Activated CD4-positive, alpha-beta T cell treated with anti-CD3 and anti-CD28 coated beads for 1 hour (primary cell): ENCODE results near the gene MDP1.
A peak's percentile ranks its signal among the peaks of the same experiment; 100 is the strongest.

ENCODE experiments used
- DNase-seq: peaks from one replicate; pipeline ENCODE4 v3.0.0-alpha.2; 2020

The MDP1 gene

DNA sequence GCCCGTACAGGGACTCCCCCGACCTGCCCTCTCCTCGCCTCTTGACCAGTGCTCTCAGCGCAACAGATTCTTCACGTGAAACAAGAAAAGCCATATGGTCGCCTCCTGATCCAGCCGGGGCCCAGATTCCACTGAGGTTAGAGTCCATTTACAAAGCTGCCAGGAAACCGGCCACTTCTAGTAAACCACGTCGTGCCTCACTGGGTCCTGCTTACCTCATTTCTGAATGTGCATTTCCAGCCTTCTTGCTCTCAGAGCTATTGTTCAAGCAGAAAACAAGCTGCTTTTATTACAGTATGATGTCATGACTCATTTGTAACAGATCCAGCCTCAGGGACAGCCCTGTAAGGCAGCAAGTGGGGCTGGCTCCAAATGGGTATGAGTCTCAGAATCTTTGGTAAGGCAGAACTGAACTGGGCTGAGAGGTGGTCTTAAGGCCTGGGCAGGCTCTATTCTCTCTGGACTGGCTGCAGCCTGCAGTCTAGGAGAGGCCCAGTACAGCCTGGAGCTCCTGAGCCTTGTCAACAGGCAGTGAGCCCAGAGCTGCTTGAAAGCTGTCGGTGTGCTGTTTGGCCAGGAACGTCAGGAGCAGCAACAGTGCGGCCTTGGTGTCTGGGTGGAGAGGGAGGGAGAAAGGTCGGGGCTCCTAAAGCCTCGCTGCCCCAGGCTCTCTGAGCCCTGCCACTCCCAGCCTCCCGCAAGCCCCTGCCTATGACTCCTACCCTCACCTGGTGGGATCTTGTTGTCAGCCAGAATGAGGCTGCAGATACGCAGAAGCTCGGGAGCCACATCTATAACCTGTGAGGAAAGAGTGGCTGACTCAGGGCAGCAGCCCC lies 35.7 kb downstream of the MDP1 start:
- DNase-seq, result no peak

DNA sequence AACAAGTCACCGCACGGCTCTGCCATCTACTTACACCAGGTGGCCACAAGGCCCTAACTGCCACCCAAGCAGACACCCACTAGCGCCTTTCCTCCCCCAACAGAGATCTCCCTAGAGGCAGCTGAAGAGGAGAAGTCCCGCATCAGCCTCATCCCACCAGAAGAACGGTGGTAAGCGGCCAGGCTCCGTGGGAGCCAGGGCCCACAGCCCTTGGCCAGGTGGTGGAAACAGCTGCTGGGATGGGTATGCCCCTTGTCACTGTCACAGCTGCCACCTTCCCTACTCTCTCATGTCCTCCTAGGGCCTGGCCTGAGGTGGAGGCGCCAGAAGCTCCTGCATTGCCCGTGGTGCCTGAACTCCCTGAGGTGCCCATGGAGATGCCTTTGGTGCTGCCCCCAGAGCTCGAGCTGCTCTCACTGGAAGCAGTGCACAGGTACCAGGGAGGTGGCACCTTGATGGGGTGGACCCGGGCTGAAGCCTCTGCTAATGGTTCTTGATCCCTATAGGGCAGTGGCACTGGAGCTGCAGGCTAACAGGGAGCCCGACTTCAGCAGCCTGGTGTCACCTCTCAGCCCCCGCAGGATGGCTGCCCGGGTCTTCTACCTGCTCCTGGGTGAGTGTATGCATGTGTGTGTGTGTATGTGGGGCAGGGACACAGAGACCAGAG lies 36.4 kb downstream of the MDP1 start:
- no peak for DNase-seq

DNA sequence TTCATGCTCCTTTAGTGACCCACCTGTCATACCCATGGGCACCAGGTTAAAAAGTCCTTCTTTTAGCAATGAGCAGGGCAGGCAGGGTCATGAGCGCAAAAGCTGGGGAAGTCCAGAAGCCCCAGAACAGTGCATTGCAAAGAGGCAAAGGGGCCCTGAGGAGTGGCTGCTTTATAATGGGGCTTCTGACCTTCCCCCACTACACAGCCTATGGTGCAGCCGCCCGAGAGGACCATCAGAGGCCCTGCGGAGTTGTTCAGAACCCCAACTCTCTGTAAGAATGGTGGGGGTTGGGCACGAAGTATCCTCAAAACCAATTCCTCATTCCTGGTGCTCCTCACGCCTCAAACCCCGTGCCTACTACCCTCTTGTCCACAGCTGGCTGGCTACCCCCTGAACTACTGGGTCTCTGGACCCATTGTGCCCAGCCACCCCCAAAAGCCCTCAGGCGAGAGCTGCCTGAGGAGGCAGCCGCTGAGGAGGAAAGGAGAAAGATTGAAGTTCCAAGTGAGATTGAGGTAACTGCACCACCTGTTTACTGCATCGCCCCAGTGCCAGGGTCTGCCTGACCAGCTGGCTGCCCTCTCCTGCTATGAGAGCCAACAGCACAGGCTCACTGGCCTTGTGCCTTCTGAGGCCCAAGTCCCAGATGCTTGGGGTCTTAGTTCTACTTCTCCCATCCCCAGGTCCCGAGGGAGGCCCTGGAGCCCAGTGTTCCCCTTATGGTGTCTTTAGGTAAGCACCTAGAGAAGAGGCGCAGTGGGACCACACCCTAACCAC lies 37.3 kb downstream of the MDP1 start:
- no peak for DNase-seq

DNA sequence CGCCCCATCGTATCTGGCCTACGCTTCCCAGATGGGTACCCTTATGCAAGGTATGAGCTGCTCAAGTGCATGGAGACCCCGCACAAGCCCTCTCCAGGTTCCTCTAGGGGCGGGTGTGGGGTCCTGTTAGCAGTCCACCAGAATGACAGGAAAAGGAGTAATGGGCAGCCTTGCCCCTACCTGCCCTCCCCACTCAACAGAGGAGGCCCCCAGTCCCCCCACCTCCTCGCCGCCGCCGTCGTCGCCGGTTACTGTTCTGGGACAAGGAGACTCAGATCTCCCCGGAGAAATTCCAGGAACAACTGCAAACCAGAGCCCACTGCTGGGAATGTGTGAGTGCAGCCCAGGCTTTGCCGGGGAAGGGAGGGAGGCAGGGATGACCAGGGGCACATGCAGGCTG lies 38.0 kb downstream of the MDP1 start:
- no peak for DNase-seq

DNA sequence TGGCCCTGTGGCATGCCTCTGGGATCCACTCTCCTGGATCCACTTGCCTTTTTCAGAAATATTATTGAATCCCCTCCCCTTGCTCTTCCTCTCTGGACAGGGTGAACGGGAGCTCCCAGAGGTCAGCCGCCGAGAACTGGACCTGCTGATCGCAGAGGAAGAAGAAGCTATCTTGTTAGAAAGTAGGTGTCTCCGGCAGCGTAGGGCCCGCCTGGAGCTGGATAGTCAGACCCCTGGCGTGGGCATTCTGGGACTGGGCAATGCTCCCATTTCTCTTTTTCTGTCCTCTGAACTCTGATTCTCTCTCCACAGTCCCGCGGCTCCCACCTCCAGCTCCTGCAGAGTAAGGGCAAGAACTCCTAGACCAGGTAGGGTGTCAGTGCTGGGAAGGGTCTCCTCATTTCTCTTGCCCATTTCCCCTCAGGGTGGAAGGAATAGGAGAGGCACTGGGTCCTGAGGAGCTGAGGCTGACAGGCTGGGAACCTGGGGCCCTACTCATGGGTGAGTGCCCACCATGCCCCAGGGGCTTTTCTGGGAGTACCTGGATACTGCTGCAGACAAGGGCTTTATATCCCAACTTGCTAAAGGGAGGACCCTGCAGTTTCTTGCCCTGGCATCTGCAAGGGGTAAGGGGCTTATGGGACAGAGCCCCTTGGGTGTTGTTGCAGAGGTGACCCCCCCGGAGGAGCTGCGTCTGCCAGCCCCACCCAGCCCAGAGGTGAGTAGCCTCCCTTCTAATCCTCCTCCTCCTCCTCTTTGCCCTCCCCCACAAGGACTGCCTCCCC lies 38.6 kb downstream of the MDP1 start:
- DNase-seq, result no peak

DNA sequence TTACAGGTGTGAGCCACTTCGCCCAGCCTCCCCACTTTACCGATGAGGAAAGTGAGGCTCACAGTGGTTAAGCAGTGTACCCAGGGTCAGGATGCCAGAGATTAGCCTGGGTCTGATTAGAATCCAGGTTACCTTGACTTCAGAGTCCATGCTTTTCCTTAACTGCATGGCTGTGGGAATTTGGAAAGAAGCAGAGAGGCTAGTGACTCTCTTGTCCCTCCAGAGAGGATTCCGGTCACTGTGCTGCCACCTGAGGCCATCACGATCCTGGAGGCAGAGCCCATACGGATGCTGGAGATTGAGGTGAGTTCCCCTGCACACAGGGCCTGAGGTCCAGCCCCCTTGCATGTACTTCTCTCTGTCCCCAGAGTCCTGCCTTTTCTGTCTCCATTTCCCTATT lies 39.3 kb downstream of the MDP1 start:
- no peak for DNase-seq

DNA sequence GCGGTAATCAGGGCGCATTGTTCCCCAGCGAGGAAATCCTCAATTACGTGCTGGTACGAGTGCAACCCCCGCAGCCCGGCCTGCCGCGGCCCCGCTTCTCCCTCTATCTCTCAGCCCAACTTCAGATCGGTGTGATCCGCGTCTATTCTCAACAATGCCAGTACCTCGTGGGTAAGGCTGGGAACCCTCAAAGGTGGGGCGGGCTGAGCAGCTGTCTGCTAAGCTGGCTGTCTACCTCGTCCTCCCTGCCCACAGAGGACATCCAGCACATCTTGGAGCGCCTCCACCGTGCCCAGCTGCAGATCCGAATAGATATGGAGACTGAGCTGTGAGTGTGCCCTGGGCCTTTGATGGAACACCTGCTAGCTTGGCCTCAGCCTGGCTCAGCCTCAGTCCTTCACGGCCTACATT lies 43.0 kb downstream of the MDP1 start:
- no peak for DNase-seq

DNA sequence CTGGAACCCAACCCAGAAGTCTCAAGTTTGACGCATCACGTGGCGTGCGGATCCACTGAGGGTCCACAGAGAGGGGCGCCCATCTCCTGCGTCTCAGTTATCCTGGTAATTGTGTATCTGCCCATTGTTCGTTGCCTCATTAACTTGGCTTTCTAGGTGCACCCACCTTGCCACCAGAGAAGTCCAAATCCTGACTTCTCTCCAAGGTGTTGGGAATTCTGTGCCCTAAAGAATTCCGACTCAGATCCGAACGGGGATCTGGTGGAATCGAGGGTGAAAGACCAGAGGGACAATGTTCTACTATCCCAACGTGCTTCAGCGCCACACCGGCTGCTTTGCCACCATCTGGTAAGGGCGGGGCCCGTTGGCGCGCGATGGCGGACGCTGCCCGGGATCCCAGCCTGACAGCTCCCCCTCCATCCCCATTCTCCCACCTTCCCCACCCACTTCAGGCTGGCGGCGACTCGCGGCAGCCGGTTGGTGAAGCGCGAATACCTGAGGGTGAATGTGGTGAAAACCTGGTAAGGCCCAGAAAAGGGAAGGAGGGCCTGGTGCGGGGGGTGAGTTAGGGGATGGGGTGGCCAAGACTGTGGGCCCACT lies 43.5 kb downstream of the MDP1 start:
- no peak for DNase-seq

DNA sequence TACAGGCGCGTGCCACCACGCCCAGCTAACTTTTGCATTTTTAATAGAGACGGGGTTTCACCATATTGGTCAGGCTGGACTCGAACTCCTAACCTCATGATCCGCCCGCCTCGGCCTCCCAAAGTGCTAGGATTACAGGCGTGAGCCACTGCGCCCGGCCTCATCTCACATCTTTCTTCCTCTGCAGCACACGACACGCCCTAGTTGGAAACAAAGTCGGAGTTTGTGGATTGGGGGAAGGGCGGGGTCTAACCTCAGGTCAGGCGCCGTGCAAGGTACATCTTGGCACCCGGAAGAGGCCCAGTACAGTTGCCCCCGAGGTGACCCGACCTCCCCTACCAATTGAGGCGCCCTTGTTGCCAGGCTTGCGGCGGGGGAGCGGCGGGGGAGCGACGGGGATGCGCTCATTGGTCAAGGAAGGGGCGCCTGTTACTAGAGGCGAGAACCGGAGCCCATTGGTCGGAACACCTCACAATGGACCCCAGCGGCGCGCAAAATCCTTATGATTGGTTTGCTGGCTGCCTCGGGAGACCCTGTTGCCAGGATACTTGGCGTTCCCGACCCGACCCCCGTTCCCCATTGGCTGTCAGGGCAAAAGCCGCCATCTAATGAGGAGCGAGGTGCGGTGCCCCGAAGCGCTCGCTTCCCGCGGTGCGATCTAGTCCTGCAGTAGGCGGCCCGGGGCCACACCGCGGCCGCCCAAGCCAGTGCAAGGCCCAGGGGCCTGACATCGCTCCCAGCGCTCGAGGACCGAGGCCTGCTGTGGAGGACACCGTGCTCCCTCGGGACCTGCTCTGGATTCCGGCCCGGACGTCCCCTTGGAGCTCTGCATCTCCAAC lies 44.2 kb downstream of the MDP1 start, which contains the start of gene REC8:
REC8 (plus strand) TSS at position 659 of the 839 bp plus-strand sequence. CDS start 473 bp downstream, outside the sequence.
- peak; percentile 51 for DNase-seq

DNA sequence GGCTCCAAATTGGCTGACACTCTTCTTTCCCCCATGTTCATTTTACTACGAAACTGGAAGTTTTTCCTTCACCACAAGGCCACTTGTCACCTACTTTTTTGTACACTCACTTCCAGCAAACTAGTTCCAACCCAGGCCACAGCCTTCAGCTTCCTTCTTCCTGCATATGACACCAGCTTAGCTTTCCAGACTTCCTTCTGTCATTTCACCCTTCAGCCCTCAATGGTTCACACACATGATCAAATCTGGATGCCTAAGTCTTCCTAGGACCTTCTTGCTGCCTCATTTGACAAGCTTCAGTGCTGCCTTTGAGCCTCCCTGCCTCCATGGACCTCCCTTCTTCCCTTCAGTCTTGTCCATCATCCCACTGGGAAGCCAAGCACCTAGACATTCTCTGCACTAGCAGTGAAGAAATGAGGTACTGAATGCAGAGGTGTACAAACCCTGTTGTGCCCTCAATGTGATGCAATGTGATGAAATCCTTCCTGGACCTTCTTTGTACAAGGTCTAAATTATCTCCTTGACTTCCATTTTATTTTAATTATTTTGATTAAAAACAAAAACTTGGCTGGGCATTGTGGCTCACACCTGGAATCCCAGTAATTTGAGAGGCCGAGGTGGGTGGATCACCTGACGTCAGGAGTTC lies 48.3 kb downstream of the MDP1 start:
- DNase-seq, result no peak

DNA sequence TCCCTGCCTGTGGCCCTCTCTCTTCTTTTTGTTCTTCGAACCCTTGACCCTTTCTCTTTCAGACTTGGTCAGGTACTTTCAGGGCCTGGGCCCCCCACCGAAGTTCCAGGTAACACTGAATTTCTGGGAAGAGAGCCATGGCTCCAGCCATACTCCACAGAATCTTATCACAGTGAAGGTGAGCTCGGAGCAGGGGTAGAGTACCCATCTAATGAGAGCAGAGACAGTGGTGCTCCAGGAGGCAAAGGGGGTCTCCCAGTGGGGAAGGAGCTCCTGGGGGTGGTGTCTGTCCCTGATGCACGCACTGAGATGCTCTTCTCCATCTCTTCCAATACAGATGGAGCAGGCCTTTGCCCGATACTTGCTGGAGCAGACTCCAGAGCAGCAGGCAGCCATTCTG lies 50.1 kb downstream of the MDP1 start:
- DNase-seq, result no peak

DNA sequence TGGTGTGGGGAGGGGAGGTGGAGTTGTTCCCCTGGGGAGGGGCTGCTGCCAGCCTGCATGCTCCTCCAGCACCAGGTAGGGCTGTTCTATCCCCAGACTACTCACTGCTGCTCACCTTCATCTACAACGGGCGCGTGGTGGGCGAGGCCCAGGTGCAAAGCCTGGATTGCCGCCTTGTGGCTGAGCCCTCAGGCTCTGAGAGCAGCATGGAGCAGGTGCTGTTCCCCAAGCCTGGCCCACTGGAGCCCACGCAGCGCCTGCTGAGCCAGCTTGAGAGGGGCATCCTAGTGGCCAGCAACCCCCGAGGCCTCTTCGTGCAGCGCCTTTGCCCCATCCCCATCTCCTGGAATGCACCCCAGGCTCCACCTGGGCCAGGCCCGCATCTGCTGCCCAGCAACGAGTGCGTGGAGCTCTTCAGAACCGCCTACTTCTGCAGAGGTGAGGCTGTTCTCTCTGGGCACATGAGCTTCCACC lies 51.3 kb downstream of the MDP1 start:
- no peak for DNase-seq
